ENCODE data around the gene PTPRZ1.

PTPRZ1 gene

GRCh38 chr7:121847041-121847440 lies 25.9 kb upstream of the PTPRZ1 start:
- DNase-seq (ENCODE audit: low read depth): no peak
- TF ChIP-seq CTCF (conservative IDR thresholded peaks at IDR 0.05; ENCODE audit: low read depth, low read length): no peak
- H3K4me3 ChIP-seq (ENCODE audit: low read length): no peak overlapping the region

- TF ChIP-seq CTCF (conservative IDR thresholded peaks at IDR 0.05; ENCODE audit: low read depth, low read length): no peak
- H3K4me3 ChIP-seq (ENCODE audit: low read length): no peak overlapping the region
- DNase-seq (ENCODE audit: low read depth): no peak
These were observed 19.7 kb upstream of the PTPRZ1 start for GRCh38 chr7:121853307-121853706.

GRCh38 chr7:121860953-121861352 lies 12.0 kb upstream of the PTPRZ1 start:
- DNase-seq (ENCODE audit: low read depth): no peak
- no peak for TF ChIP-seq CTCF (conservative IDR thresholded peaks at IDR 0.05; ENCODE audit: low read depth, low read length)

GRCh38 chr7:121862591-121862990 lies 10.4 kb upstream of the PTPRZ1 start:
- no peak for DNase-seq (ENCODE audit: low read depth)
- no peak for TF ChIP-seq CTCF (conservative IDR thresholded peaks at IDR 0.05; ENCODE audit: low read depth, low read length)

More at GRCh38 chr7:121860953-121861352, 12.0 kb upstream of the PTPRZ1 start:
- H3K4me3 ChIP-seq (ENCODE audit: low read length): no peak overlapping the region

GRCh38 chr7:121871188-121871587 lies 1.8 kb upstream of the PTPRZ1 start:
- DNase-seq (ENCODE audit: low read depth): no peak
- no peak for TF ChIP-seq CTCF (conservative IDR thresholded peaks at IDR 0.05; ENCODE audit: low read depth, low read length)
- H3K4me3 ChIP-seq (ENCODE audit: low read length): no peak overlapping the region

More at GRCh38 chr7:121862591-121862990, 10.4 kb upstream of the PTPRZ1 start:
- H3K4me3 ChIP-seq (ENCODE audit: low read length): no peak overlapping the region

GRCh38 chr7:121873289-121874194 lies 581 bp downstream of the PTPRZ1 start:
- DNase-seq (ENCODE audit: low read depth): no peak
- TF ChIP-seq CTCF (conservative IDR thresholded peaks at IDR 0.05; ENCODE audit: low read depth, low read length): no peak
- H3K4me3 ChIP-seq (ENCODE audit: low read length): peak overlapping the region; percentile 77

- peak overlapping the region; percentile 77 for H3K4me3 ChIP-seq (ENCODE audit: low read length)
- DNase-seq (ENCODE audit: low read depth): no peak
- TF ChIP-seq CTCF (conservative IDR thresholded peaks at IDR 0.05; ENCODE audit: low read depth, low read length): no peak
These were observed 1.3 kb downstream of the PTPRZ1 start for GRCh38 chr7:121874298-121874697.

Measured in retinal pigment epithelial cell (primary cell).